Measurements from ENCODE around the gene RPL37. TPM values are rescaled to one million over a fixed set of nuclear protein-coding genes. Genes with fewer than 3 reads are reported as not detected.
A peak's percentile ranks its signal among the peaks of the same experiment; 100 is the strongest.
"Not testable (repeated sequence)": the region's sequence is repeated elsewhere in the genome, so short reads cannot be mapped to it uniquely, and the experiment has no call there.

Gene RPL37
- total RNA-seq, 1 donor from 2014 or later = 942 TPM

DNA sequence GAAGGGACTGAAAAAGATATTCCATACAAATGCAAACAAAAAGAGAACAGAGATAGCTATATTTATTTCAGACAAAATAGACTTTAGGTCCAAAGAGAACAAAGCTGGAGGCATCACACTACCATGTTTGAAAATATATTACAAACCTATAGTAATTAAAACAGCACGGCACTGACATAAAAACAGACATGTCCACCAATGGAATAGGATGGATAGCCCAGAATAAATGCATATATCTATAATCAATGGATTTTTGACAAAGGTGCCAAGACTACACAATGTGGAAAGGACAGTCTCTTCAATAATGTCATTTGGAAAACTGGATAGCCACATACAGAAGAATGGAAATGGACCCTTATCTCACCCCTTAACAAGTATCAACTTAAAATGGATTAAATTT is 47.0 kb downstream of the RPL37 start:
- Histone ChIP-seq H3K4me3 (no peak overlapping the region), H3K9me3 (peaks cover 6% of the 10 kb centered on the region), H3K27ac (no peak overlapping the region), H3K4me1 (peaks cover 15% of the 10 kb centered on the region), H3K36me3 (no peaks in the 10 kb centered on the region), H3K27me3 (no peaks in the 10 kb centered on the region)
- DNase-seq = no peak
- no peak for TF ChIP-seq CTCF (IDR thresholded peaks at IDR 0.05)
- ATAC-seq = no peak
- intact Hi-C loops (cut with DNase I) = no loop called here

DNA sequence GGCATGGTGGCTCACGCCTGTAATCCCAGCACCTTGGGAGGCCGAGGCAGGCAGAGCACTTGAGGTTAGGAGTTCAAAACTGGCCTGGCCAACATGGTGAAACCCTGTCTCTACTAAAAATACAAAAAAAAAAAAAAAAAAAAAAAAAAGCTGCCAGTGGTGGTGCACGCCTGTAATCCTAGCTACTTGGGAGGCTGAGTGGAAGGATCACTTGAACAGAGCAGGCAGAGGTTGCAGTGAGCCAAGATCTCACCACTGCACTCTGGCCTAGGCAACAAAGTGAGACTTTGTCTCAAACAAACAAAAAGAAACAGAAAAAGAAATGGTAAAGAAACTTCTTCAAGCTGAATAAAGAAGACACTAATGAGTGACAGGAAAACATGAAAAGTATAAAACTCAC is 48.4 kb downstream of the RPL37 start:
- H3K4me1 ChIP-seq = peaks cover 17% of the 10 kb centered on the region
- H3K36me3 ChIP-seq; H3K27ac ChIP-seq; H3K4me3 ChIP-seq; ATAC-seq; H3K27me3 ChIP-seq; DNase-seq; intact Hi-C loops (cut with DNase I); H3K9me3 ChIP-seq: not testable (repeated sequence)

DNA sequence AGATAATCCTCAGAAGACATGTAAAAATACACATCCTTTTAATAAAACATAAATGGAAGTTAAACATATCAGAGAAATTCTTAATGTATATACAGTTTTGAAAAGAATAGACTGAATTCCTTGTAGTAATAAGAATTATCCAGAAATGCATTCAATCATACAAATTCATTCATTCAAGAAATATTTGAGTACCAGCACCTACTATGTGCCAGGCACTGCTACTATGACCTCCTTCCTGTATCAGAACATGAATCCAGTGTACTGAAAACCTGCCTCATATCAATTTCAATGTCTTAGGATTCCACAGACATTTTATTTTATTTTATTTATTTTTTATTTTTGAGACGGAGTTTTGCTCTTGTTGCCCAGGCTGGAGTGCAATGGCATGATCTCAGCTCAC is 50.1 kb downstream of the RPL37 start:
- H3K4me3 ChIP-seq = no peak overlapping the region
- intact Hi-C loops (cut with DNase I) = no loop called here
- no peak for TF ChIP-seq CTCF (IDR thresholded peaks at IDR 0.05)
- no peak overlapping the region for H3K27ac ChIP-seq
- no peaks in the 10 kb centered on the region for H3K36me3 ChIP-seq
- H3K9me3 ChIP-seq = peaks cover 6% of the 10 kb centered on the region
- peaks cover 10% of the 10 kb centered on the region for H3K4me1 ChIP-seq
- H3K27me3 ChIP-seq = no peaks in the 10 kb centered on the region
- DNase-seq (no peak), ATAC-seq (no peak)

GRCh38 chr5:40784027-40784653 is 50.9 kb downstream of the RPL37 start:
- H3K9me3 ChIP-seq = peaks cover 6% of the 10 kb centered on the region
- no peak overlapping the region for H3K4me3 ChIP-seq
- DNase-seq (no peak), ATAC-seq (no peak)
- H3K27me3 ChIP-seq = no peaks in the 10 kb centered on the region
- no peak for TF ChIP-seq CTCF (IDR thresholded peaks at IDR 0.05)
- peaks cover 10% of the 10 kb centered on the region for H3K4me1 ChIP-seq
- H3K27ac ChIP-seq = no peak overlapping the region
- no peaks in the 10 kb centered on the region for H3K36me3 ChIP-seq
- intact Hi-C loops (cut with DNase I) = no loop called here

- Histone ChIP-seq H3K4me3 (no peak overlapping the region), H3K36me3 (peaks cover 5% of the 10 kb centered on the region), H3K9me3 (no peaks in the 10 kb centered on the region), H3K27me3 (no peaks in the 10 kb centered on the region), H3K4me1 (peaks cover 10% of the 10 kb centered on the region), H3K27ac (no peak overlapping the region)
- TF ChIP-seq CTCF (IDR thresholded peaks at IDR 0.05) = no peak
- intact Hi-C loops (cut with DNase I) = no loop called here
- ATAC-seq (peak; percentile 56), DNase-seq (no peak)
These were observed 53.1 kb downstream of the RPL37 start for GRCh38 chr5:40781843-40782409.

DNA sequence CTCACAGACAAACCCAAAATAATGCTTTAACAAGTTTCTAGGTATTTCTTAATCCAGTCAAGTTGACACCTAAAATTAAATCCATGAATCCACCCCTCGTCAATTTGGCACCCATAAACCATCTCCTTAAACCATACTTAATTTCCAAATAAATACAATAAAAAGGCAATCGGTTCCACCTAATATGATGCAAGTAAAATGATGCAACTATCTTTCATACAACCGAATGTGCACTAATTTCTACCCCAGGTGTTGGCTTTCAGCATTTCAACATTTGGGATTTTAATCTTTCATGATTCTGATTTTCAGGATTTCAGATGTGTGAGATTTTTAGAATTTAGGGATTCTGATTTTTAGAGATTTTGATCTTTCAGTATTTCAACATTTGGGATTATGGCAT is 54.2 kb downstream of the RPL37 start:
- H3K36me3 ChIP-seq = peaks cover 16% of the 10 kb centered on the region
- no peak for DNase-seq
- intact Hi-C loops (cut with DNase I) = no loop called here
- H3K9me3 ChIP-seq = no peaks in the 10 kb centered on the region
- no peak overlapping the region for H3K4me3 ChIP-seq
- no peak for TF ChIP-seq CTCF (IDR thresholded peaks at IDR 0.05)
- no peaks in the 10 kb centered on the region for H3K27me3 ChIP-seq
- H3K27ac ChIP-seq = no peak overlapping the region
- ATAC-seq = no peak
- H3K4me1 ChIP-seq = peaks cover 16% of the 10 kb centered on the region
